ENCODE results near the gene NMNAT3. TPM values are rescaled to one million over a fixed set of nuclear protein-coding genes. Genes with fewer than 3 reads are reported as not detected.

Gene NMNAT3
- total RNA-seq, 6 donors from 2014 or later, result 3.3 to 8.4 (median 5.5) TPM

DNA sequence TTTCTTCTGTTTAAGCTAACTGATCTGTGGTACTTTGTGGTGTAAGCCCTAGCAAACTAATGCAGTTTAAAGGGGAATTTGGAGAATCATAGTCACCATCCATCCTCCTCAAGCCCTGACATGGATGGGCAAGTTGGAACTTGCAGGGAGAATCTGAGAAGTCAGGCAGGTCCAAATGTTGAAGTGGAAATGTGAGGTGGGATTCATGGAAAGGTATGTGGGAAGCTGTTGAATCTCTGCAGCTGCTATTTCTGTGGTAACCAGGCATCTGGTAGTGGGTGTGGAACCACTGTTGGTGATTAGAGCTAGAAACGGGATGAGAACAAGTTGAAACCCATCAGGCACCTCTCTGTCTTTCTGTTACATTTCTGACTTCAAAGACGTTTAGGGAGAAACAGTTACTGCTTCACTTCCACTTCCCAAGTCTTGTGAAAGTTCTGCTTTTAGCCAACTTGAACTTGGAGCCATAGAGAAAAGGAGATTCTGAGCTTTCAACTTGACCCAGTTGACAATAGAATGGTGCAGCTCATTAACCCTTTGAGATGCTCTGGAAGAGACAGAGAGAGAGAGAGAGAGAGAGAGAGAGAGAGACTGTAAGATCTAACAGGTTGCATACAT is 38.1 kb upstream of the NMNAT3 start:
- WGBS, 2 donors, result 38 to 44% methylated on average over 2 of the region's 2 CpGs
- ATAC-seq (ENCODE audit: low FRiP score in 2 of 2) (no peak), DNase-seq (no peak)
- Histone ChIP-seq H3K9me3 (no peaks in the 10 kb centered on the region), H3K4me1 (no peaks in the 10 kb centered on the region), H3K4me3 (no peak overlapping the region), H3K36me3 (no peaks in the 10 kb centered on the region), H3K27me3 (no peaks in the 10 kb centered on the region), H3K27ac (no peak overlapping the region)
- TF ChIP-seq POLR2AphosphoS5 (IDR thresholded peaks at IDR 0.05) (no peak), POLR2A (IDR thresholded peaks at IDR 0.05) (no peak), EP300 (IDR thresholded peaks at IDR 0.05) (no peak)
- TF ChIP-seq, protein P1, sequence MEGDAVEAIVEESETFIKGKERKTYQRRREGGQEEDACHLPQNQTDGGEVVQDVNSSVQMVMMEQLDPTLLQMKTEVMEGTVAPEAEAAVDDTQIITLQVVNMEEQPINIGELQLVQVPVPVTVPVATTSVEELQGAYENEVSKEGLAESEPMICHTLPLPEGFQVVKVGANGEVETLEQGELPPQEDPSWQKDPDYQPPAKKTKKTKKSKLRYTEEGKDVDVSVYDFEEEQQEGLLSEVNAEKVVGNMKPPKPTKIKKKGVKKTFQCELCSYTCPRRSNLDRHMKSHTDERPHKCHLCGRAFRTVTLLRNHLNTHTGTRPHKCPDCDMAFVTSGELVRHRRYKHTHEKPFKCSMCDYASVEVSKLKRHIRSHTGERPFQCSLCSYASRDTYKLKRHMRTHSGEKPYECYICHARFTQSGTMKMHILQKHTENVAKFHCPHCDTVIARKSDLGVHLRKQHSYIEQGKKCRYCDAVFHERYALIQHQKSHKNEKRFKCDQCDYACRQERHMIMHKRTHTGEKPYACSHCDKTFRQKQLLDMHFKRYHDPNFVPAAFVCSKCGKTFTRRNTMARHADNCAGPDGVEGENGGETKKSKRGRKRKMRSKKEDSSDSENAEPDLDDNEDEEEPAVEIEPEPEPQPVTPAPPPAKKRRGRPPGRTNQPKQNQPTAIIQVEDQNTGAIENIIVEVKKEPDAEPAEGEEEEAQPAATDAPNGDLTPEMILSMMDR (IDR thresholded peaks at IDR 0.05), result no peak

DNA sequence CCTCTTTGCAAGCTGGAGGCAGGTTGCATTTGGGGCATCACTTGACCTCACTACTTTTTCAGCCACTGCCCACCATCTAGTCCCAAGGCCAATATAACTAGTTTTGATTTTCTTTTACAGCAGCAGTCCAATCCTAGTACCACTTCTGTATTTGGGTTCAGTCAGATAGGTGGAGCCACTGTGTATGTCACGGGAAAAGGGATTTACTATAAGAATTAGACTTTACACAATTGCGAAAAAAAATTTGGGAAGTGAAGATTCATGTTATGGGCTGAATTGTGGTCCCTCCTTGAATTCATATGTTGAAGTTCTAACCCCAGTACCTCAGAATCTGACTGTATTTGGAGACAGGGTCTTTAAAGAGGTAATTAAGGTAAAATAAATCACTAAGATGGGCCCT is 37.4 kb upstream of the NMNAT3 start:
- ATAC-seq (ENCODE audit: low FRiP score in 2 of 2), result no peak
- WGBS, 2 donors, result 78 to 81% methylated on average over 2 of the region's 2 CpGs

DNA sequence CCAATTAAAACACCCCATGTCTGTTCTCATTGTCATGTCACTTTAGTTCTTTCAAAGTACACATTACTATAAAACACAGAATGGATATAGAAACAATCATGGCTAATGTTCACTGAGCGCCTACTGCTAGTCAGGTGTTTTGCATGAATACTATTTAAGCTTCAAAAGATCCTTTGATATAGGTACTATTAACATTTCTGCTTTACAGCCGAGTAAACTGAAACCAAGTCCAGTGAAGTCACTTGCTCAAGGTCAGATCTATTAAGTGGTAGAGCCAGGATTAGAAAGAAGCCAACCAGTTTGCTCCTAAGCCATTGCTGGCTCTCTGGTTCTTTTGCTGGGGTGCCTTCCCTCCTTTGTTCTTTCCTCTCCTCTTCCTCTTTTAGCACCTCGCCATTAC is 32.4 kb upstream of the NMNAT3 start:
- DNase-seq, result no peak
- Histone ChIP-seq H3K27ac (no peak overlapping the region), H3K9me3 (no peaks in the 10 kb centered on the region), H3K27me3 (no peaks in the 10 kb centered on the region), H3K36me3 (no peaks in the 10 kb centered on the region), H3K4me3 (no peak overlapping the region), H3K4me1 (no peaks in the 10 kb centered on the region)
- no peak for TF ChIP-seq POLR2A (IDR thresholded peaks at IDR 0.05)
- no peak for TF ChIP-seq POLR2AphosphoS5 (IDR thresholded peaks at IDR 0.05)
- TF ChIP-seq, protein P1 (IDR thresholded peaks at IDR 0.05), result no peak
- no peak for TF ChIP-seq EP300 (IDR thresholded peaks at IDR 0.05)
- no peak for ATAC-seq (ENCODE audit: low FRiP score in 2 of 2)
- 60 to 63% methylated on average over 3 of the region's 3 CpGs for WGBS, 2 donors

More for the DNA sequence above, 37.4 kb upstream of the NMNAT3 start:
- Histone ChIP-seq H3K27ac (no peak overlapping the region), H3K27me3 (no peaks in the 10 kb centered on the region), H3K9me3 (no peaks in the 10 kb centered on the region), H3K36me3 (no peaks in the 10 kb centered on the region), H3K4me1 (no peaks in the 10 kb centered on the region), H3K4me3 (no peak overlapping the region)
- DNase-seq, result no peak
- TF ChIP-seq EP300 (IDR thresholded peaks at IDR 0.05) (no peak), POLR2AphosphoS5 (IDR thresholded peaks at IDR 0.05) (no peak), POLR2A (IDR thresholded peaks at IDR 0.05) (no peak)
- TF ChIP-seq, protein P1 (IDR thresholded peaks at IDR 0.05), result no peak

DNA sequence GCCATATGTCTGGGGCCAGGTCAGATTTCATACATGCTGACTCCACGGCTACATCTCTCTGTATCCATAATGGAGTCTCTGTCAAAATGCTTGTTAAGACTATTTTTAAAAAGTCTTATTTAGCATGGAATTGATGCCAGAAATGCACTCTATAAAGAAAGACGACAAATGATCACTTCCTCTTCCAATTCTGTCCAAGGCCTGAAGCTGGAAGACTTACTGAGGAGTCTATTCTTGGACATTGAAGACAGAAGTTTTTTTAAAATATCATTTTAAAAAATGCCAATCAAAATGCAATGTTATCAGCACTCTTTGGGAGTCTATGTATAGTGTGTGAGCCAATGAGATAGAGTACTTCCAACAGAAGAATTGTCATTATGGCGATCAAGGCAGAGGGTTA is 27.9 kb upstream of the NMNAT3 start:
- no peaks in the 10 kb centered on the region for H3K9me3 ChIP-seq
- WGBS, 2 donors, result 90 to 96% methylated on average over 3 of the region's 3 CpGs
- no peaks in the 10 kb centered on the region for H3K27me3 ChIP-seq
- no peaks in the 10 kb centered on the region for H3K4me1 ChIP-seq
- no peak overlapping the region for H3K4me3 ChIP-seq
- no peak overlapping the region for H3K27ac ChIP-seq
- DNase-seq (no peak), ATAC-seq (ENCODE audit: low FRiP score in 2 of 2) (no peak)
- H3K36me3 ChIP-seq, result no peaks in the 10 kb centered on the region
- TF ChIP-seq POLR2A (IDR thresholded peaks at IDR 0.05) (no peak), EP300 (IDR thresholded peaks at IDR 0.05) (no peak), POLR2AphosphoS5 (IDR thresholded peaks at IDR 0.05) (no peak)
- TF ChIP-seq, protein P1 (IDR thresholded peaks at IDR 0.05), result no peak

DNA sequence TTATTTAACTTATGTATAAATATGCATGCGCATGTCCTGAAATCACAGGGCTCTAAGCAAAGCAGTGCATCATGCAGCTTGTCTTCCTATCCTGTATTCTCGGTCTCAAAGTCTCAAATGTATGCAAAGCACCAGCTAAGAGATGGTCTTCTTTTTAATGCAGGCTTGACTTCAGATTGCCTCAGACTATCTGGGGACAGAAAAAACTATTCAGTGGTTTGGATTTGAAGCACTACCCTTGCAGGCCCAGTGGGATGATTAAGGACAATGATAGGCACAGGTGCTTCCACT is 18.5 kb upstream of the NMNAT3 start:
- no peak overlapping the region for H3K27ac ChIP-seq
- H3K4me3 ChIP-seq, result no peak overlapping the region
- TF ChIP-seq EP300 (IDR thresholded peaks at IDR 0.05), result no peak
- no peaks in the 10 kb centered on the region for H3K4me1 ChIP-seq
- H3K9me3 ChIP-seq, result no peaks in the 10 kb centered on the region
- 90 to 97% methylated on average over 2 of the region's 2 CpGs for WGBS, 2 donors
- DNase-seq, result no peak
- no peaks in the 10 kb centered on the region for H3K36me3 ChIP-seq
- no peak for ATAC-seq (ENCODE audit: low FRiP score in 2 of 2)
- no peaks in the 10 kb centered on the region for H3K27me3 ChIP-seq

All from upper lobe of left lung (tissue), 6 donors.